ENCODE data around the gene XYLT1. TPM values are rescaled to one million over a fixed set of nuclear protein-coding genes. Genes with fewer than 3 reads are reported as not detected.

Gene XYLT1
- total RNA-seq, 1 experiment from 2014 or later = 7.5 TPM

DNA sequence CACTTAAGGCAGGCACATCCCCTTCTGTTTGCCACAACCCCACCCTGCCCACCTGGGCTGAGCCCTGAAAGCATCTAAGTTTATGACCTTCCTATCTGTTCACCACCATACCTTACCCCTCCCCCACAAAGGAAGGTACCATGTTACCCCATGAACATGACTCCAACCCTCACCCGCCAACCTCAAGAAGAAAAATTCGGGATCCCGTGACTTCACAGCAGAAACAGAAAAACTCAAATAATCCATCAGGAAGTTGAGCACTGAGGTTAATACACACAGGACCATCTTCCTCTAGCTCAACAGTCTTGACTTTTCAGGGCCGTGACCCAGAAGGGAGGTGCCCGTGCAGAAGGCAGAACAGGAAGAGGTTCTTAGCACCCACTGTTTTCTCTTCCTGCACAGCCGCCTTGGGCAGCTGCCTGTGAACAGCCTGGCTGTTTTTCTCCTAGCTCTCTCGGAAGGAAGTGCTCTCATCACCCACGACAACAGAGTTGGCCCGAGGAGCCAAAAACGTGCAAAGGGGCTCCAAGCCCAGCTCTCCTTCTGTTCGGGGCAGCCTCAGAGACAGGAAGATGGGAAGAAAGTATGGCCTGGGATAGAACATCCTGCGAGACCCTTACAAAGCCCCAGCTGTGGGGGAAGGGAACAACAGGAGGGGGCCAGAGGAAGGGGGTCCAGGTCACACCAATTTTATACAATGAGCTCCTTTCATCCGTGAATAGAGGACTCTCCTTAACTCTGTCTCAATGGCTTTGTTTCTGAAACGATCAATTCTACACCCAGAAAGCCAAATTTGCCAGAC, 101.1 kb downstream of the XYLT1 start:
- peaks cover 22% of the 10 kb centered on the region for H3K4me1 Mint-ChIP-seq (ENCODE audit: low read depth, unreplicated experiment)

DNA sequence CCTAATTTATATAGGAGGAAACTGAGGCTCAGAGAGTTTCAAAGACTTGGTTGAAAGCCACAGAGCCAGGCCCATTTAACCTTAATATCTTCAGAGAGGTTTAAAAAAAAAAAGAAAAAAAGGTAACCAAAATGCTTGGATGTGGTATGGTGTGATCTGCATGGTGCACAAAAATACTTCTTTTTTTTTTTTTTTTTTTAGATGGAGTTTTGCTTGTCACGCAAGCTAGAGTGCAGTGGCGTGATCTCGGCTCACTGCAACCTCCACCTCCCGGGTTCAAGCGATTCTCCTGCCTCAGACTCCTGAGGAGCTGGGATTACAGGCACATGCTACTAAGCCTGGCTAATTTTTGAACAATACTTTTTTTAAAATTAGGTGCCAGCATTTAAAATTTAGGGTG, 101.8 kb downstream of the XYLT1 start:
- no peak for TF ChIP-seq CTCF (IDR thresholded peaks at IDR 0.05; ENCODE audit: unreplicated experiment)
- H3K9me3 Mint-ChIP-seq (ENCODE audit: low read depth, unreplicated experiment) = no peaks in the 10 kb centered on the region
- peaks cover 8% of the 10 kb centered on the region for H3K36me3 Mint-ChIP-seq (ENCODE audit: insufficient read depth, unreplicated experiment)
- no peak overlapping the region for H3K4me3 Mint-ChIP-seq (ENCODE audit: low read depth, unreplicated experiment)
- peaks cover 29% of the 10 kb centered on the region for H3K4me1 Mint-ChIP-seq (ENCODE audit: low read depth, unreplicated experiment)
- intact Hi-C loops (cut with micrococcal nuclease; ENCODE audit: unreplicated experiment) = loop anchor here (5.0 kb wide), 1 partner anchor 98 kb away; no protein-coding TSS in a partner anchor
- H3K27ac Mint-ChIP-seq (ENCODE audit: unreplicated experiment) = no peak overlapping the region
- no peaks in the 10 kb centered on the region for H3K27me3 Mint-ChIP-seq (ENCODE audit: unreplicated experiment)
- BruUV-seq (replicated peaks) = no TSS peak
- no peak for DNase-seq
- CTCF ChIA-PET = no interaction called here

More for the DNA sequence above, 101.1 kb downstream of the XYLT1 start:
- H3K27ac Mint-ChIP-seq (ENCODE audit: unreplicated experiment) = no peak overlapping the region
- no peaks in the 10 kb centered on the region for H3K9me3 Mint-ChIP-seq (ENCODE audit: low read depth, unreplicated experiment)
- H3K27me3 Mint-ChIP-seq (ENCODE audit: unreplicated experiment) = no peaks in the 10 kb centered on the region
- no peak for DNase-seq
- TF ChIP-seq CTCF (IDR thresholded peaks at IDR 0.05; ENCODE audit: unreplicated experiment) = no peak
- peaks cover 4% of the 10 kb centered on the region for H3K36me3 Mint-ChIP-seq (ENCODE audit: insufficient read depth, unreplicated experiment)
- no peak overlapping the region for H3K4me3 Mint-ChIP-seq (ENCODE audit: low read depth, unreplicated experiment)
- intact Hi-C loops (cut with micrococcal nuclease; ENCODE audit: unreplicated experiment) = loop anchor here (5.0 to 10.0 kb wide), 2 partner anchors 98 to 155 kb away; no protein-coding TSS in a partner anchor
- no TSS peak for BruUV-seq (replicated peaks)
- CTCF ChIA-PET = no interaction called here

DNA sequence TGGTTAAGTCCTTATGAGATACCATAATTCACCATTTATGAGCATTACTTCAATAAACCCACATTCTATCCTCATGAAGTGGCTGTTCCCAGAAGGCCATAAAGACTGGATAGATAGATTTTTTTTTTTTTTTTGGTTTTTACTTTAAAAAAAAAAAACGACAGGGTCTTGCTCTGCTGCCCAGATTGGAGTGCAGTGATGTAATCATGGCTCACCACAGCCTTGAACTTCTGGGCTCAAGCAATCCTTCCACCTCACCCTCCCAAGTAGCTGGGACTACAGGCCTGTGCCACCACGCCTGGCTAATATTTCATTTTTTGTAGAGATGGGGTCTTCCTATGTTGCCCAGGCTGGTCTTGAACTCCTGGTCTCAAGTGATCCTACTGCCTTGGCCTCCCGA, 102.3 kb downstream of the XYLT1 start:
- H3K4me3 Mint-ChIP-seq (ENCODE audit: low read depth, unreplicated experiment) = no peak overlapping the region
- no peak overlapping the region for H3K27ac Mint-ChIP-seq (ENCODE audit: unreplicated experiment)
- no peak for DNase-seq
- intact Hi-C loops (cut with micrococcal nuclease; ENCODE audit: unreplicated experiment) = loop anchor here (5.0 kb wide), 1 partner anchor 99 kb away; no protein-coding TSS in a partner anchor
- H3K9me3 Mint-ChIP-seq (ENCODE audit: low read depth, unreplicated experiment) = no peaks in the 10 kb centered on the region
- no peaks in the 10 kb centered on the region for H3K27me3 Mint-ChIP-seq (ENCODE audit: unreplicated experiment)
- no peak for TF ChIP-seq CTCF (IDR thresholded peaks at IDR 0.05; ENCODE audit: unreplicated experiment)
- peaks cover 8% of the 10 kb centered on the region for H3K36me3 Mint-ChIP-seq (ENCODE audit: insufficient read depth, unreplicated experiment)
- H3K4me1 Mint-ChIP-seq (ENCODE audit: low read depth, unreplicated experiment) = peaks cover 29% of the 10 kb centered on the region
- CTCF ChIA-PET = no interaction called here
- no TSS peak for BruUV-seq (replicated peaks)

DNA sequence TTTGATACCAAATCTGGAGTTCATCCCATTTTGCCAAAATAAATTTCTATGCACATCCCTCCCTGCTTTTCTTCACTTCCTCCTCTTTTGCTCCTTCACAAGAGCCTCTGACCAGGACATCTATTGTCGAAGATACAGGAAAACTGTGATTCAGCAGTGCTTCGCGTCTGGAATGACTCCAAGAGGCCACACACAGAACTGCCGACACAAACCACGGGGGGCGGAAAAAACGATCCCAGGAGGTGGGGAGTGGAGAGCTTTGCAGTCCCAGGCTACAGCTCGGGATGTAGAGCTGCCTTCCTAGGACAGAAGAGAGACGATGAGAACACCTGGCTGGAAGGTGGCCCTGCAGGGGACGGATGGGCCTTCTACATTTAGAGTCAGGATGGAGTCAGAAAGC, 102.8 kb downstream of the XYLT1 start:
- Mint-ChIP-seq H3K4me1 (ENCODE audit: low read depth, unreplicated experiment) (peaks cover 29% of the 10 kb centered on the region), H3K9me3 (ENCODE audit: low read depth, unreplicated experiment) (no peaks in the 10 kb centered on the region), H3K4me3 (ENCODE audit: low read depth, unreplicated experiment) (no peak overlapping the region), H3K27ac (ENCODE audit: unreplicated experiment) (no peak overlapping the region), H3K36me3 (ENCODE audit: insufficient read depth, unreplicated experiment) (peaks cover 8% of the 10 kb centered on the region), H3K27me3 (ENCODE audit: unreplicated experiment) (no peaks in the 10 kb centered on the region)
- no peak for DNase-seq
- no peak for TF ChIP-seq CTCF (IDR thresholded peaks at IDR 0.05; ENCODE audit: unreplicated experiment)
- intact Hi-C loops (cut with micrococcal nuclease; ENCODE audit: unreplicated experiment) = loop anchor here (5.0 kb wide), 1 partner anchor 99 kb away; no protein-coding TSS in a partner anchor
- CTCF ChIA-PET = interaction anchor here (0.7 kb wide), 1 partner anchor 64 kb away, joined by 3 read pairs; no protein-coding TSS in a partner anchor
- BruUV-seq (replicated peaks) = no TSS peak
